SHP77 (cell line): Measurements from ENCODE around the gene SRL.
A peak's percentile ranks its signal among the peaks of the same experiment; 100 is the strongest.
"Not testable (repeated sequence)": the region's sequence is repeated elsewhere in the genome, so short reads cannot be mapped to it uniquely, and the experiment has no call there.

Experiments used
- DNase-seq, 2 experiments: peaks; one replicate each; lab custom pipeline; 2025; lab: John Stamatoyannopoulos, UW

The SRL gene

DNA sequence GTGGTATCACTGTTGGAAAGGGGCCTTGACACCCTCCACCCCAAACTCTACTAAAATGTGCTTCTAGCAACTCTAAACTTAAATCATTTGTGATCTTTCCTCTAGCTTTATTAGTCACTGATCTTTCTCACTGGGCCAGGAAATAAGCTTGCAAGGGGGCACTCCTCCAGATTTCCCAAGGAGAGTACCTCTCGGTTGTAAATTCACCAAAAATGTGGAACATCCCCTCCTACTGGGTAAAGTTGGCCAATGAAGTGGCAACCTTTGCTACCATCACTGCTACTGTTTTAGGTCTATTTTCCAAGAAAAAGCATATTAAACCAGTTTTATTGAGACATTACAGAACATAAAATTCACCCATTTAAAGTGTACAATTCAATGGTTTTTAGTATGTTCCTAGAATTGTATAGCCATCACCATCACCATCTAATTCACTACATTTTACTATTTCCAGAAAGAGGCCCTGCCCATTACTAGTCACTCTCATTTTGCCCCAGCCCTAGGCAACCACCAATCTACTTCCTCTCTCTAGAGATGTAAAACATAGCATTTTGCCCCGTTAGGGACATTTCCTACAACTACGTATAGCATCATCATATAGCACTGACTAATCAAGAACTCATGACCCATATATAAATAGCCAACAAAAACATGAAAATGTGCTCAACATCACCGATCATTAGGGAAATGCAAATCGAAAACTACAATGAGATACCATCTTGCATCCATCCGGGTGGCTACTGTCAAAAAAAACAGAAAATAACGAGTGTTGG lies 81.0 kb downstream of the SRL start:
- no peak for DNase-seq

DNA sequence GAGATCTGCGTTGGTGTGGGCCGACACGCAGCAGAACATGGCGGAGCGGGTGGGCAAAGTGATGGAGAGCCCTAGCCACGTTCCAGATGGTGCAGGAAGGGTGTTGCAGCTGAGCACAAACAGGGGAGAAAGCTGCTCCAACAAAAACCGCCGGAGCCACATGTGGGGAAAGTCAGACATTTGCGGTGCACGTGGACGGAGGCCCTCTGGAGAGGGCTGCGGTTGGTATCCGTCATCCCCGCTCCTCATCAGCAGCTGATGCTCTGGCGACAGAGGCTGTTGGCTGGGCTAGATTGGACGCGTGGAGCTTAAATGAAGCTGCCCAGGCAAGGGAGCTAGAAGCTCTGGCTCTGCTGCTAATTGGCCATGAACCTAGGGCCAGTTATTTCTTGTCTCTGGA lies 82.2 kb downstream of the SRL start:
- DNase-seq: no peak

DNA sequence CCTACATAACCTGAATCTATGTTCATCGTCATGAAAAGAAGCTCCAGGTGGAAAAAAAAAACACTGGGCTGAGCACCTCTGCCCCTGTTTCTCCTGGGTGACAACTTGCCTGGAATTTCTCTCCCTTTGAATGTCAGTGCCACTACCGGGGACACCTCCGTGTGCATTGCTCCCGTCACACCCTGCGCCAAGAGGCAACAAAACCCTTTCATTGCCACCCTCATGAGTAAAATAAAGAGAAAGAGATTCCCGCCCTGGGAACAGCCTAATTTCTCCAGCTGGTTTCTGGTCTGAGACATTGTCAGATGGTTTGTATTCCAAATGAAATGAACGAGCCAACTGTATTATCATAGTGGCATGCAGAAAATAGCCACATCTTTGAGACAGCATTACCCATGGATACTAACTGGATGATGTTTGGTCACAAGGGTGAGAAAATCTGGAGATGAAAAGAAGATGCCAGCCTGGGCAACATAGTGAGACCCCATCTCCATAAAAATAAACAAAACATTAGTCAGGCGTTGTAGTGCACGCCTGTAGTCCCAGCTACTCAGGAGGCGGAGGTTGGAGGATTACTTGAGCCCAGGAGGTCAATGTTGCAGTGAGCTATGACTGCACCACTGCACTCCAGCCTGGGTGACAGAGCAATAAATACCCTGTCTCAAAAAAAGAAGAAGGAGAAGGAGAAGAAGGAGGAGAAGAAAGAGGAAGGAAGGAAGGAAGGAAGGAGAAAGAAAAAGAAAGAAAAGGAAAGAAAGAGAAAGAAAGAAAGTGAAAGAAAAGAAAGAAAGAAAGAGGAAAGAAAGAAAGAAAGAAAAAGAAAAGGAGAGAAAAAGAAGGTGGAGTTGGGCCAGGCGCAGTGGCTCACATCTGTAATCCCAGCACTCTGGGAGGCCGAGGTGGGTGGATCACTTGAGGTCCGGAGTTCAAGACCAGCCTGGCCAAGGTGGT lies 83.5 kb downstream of the SRL start:
- no peak for DNase-seq

DNA sequence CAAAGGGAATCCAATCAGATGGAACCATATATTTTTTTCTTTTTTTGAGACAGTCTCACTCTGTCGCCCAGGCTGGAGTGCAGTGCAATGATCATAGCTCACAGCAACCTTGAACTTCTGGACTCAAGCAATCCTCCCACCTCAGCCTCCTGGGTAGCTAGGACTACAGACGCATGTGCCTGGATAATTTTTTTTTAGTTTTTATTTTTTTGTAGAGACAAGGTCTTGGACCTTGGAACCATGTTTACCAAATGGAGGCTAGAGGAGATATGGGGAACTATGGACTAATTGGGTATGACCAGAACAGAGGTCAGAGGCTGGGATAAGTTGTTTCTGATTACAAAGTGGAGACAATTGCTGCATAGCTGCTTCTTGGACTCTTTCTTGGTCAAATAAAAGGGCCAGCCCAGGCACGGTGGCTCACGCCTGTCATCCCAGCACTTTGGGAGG lies 84.5 kb downstream of the SRL start:
- no peak for DNase-seq

DNA sequence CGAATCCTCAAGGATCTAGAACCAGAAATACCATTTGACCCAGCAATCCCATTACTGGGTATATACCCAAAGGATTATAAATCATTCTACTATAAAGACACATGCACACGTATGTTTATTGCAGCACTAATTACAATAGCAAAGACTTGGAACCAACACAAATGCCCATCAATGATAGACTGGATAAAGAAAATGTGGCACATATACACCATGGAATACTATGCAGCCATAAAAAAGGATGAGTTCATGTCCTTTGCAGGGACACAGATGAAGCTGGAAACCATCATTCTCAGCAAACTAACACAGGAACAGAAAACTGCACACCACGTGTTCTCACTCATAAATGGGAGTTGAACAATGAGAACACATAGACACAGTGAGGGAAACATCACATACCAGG lies 85.4 kb downstream of the SRL start:
- DNase-seq: not testable (repeated sequence)

DNA sequence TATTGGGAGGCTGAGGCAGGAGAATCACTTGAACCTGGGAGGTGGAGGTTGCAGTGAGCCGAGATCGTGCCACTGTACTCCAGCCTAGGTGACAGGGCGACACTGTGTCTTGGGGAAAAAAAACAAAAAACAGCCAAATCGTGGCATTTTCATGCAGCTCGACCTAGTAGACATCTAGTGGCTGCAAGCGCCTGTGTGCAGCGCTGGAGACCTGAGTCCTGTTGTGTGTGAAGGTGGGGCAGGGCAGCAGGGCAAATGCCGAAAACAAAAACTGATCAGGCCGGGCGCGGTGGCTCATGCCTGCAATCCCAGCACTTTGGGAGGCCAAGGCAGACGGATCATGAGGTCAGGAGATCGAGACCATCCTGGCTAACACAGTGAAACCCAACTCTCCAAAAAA lies 88.5 kb downstream of the SRL start:
- DNase-seq: not testable (repeated sequence)

DNA sequence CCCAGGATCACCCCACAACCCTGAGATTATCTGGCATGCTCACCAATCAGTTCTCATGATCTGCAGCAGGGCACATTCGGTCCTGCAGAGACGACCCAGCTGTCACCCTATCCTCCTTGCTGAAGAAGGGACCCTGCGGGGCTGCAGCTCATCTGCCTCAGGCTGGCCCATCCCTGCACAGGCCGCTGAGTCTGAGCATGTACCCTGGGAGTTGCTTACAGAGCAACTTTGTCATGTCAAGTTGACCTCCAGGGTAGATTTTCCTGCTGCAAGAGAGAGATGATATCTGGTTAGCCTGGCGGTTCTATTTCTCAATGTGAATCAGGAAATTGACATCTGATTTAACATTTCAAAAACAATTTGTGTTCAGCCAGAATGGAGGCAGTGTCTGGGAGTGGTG lies 89.6 kb downstream of the SRL start:
- DNase-seq: no peak

DNA sequence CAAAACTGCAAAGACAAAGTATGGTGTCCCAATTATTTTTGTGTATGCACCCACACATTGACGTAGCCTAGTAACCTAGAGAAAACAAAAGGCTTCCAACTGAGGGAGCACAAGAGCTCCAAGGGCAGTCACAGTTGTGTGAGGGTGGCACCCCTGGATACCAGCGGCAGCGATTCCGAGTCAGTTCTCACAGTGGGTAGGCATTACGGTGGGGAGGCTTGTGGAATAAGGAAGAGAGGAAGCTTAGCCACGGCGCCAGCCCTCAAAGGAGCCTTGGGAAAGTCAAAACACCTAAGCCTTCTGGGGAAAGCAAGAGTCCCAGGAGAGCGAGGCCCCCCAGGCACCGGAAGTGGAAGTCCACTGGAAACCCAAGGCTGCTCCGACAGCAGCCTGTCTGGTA lies 94.6 kb downstream of the SRL start:
- DNase-seq: no peak

DNA sequence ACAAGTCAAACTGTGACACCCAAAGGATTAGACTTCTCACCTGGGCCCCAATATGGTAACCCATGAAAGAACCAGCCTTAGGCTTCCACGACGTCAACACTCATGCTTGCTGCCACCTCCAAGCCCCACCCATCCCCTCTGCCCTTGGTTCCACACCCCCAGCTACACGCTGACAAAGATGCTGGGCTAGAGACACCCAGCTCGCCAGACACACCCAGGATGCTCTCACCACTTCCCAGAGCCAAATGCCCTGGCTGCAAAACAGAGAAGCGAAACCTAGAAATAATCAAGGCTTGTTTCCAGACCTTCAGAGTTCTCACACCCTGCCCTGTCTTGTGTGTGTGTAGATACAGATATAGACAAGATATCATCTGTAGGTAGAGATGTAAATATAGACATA lies 99.6 kb downstream of the SRL start:
- DNase-seq: no peak

DNA sequence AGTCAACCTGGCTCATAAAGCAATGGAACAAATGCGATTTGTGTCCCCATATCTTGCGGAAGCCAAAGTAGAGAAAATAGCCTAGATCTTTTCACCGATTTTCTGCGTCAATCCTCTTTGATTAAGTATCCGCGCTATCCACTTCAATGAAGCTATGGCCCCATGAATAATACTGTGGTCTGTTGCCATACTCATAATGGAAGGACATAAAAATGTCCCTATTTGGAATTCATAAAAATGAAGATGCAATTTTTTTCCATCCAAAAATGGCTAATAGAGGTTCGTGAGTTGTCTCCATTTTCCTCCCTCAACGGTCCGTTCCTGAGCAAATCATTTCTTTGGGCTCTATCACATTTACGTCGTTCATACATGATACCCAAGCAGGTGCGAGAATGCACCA lies 100.3 kb downstream of the SRL start:
- no peak for DNase-seq

DNA sequence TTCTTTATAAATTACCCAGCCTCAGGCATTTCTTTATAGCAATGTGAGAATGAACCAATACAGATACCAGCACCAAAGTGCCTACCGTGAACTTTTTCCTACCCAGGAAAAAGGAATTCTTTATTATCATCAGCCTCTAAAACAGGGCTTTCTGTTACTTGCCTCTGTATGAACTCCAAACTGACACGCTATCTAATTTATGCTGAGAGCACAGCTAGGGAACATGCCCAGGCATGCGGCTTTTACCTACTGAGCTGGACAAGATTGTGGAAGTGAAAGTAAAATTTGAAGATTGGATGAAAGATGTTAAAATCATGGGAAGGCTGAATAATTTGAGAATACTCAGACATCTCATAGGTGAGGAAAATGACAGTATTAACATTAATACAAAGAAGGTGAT lies 101.2 kb downstream of the SRL start:
- peak in 1 of 2 experiments; percentile 43 for DNase-seq

DNA sequence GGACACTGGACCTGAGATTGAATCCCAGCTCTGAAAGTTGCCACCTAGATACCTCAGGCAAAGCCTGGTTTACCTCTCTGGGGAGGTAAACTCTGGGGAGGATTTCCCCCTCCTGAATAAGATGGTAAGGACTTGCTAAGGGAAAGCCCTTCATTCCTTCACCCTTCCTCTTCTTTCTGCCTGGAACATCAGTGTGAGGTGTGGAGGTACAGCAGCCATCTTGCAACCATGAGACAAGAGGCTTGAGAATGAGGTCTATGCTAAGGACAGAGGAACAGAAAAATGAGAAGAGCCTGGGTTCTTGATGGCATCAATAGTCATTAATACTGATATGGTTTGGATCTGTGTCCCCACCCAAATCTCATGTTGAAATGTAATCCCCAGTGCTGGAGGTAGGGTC lies 101.9 kb downstream of the SRL start:
- DNase-seq: no peak
